DND-41 (cell line): ENCODE measurements around the gene ATG16L2.

Source experiments
- ATAC-seq: fragments of 200-7000 bp; cut with Tn5 transposase; 3 replicates; pipeline ENCODE4 v1.9.1; 2021; ENCODE audit warnings: low read depth; ENCODE audit not compliant: insufficient read depth
- DNase-seq: peaks from one replicate; pipeline ENCODE4 v3.0.0-alpha.2; 2020
- H2AFZ ChIP-seq: 2 replicates; pipeline ENCODE4 v1.6.0; 2012; ENCODE audit warnings: low read depth, low read length
- H3K27ac ChIP-seq: 2 replicates; pipeline ENCODE4 v1.5.1; 2012; ENCODE audit warnings: low read length, inconsistent platforms
- H3K27me3 ChIP-seq: fragments of 200-600 bp; sonication (generic); 2 replicates; pipeline ENCODE4 v1.6.0; 2012; ENCODE audit warnings: low read length, mild to moderate bottlenecking, inconsistent platforms; ENCODE audit not compliant: insufficient read depth, poor library complexity
- H3K36me3 ChIP-seq: 2 replicates; pipeline ENCODE4 v1.5.1; 2012; ENCODE audit warnings: low read length, inconsistent platforms; ENCODE audit not compliant: insufficient read depth
- H3K4me1 ChIP-seq: 2 replicates; pipeline ENCODE4 v1.5.1; 2012; ENCODE audit warnings: mild to moderate bottlenecking, low read length; ENCODE audit not compliant: insufficient read depth
- H3K4me2 ChIP-seq: 2 replicates; pipeline ENCODE4 v1.6.0; 2012; ENCODE audit warnings: mild to moderate bottlenecking, moderate library complexity, low read length, inconsistent platforms; ENCODE audit not compliant: insufficient read depth
- H3K4me3 ChIP-seq, 2 experiments: fragments of 200-600 bp in 1 of 2; shearing (Covaris generic) in 1 of 2; 2 replicates each; pipeline ENCODE4 v1.5.1; 2012 to 2016; ENCODE audit warnings: inconsistent platforms in 2 of 2, low read length in 2 of 2, mild to moderate bottlenecking in 2 of 2, low read depth in 1 of 2, moderate library complexity in 1 of 2
- H3K79me2 ChIP-seq: 2 replicates; pipeline ENCODE4 v1.6.0; 2012; ENCODE audit warnings: low read length, inconsistent platforms; ENCODE audit not compliant: insufficient read depth
- H3K9ac ChIP-seq: 2 replicates; pipeline ENCODE4 v1.6.0; 2012; ENCODE audit warnings: low read depth, mild to moderate bottlenecking, inconsistent platforms, low read length, moderate library complexity
- H3K9me3 ChIP-seq: 2 replicates; pipeline ENCODE4 v1.5.1; 2012; ENCODE audit warnings: low read length, moderate library complexity, mild to moderate bottlenecking, inconsistent platforms; ENCODE audit not compliant: insufficient read depth, severe bottlenecking
- H4K20me1 ChIP-seq: 2 replicates; pipeline ENCODE4 v1.6.0; 2012; ENCODE audit warnings: low read length; ENCODE audit not compliant: insufficient read depth
- CTCF ChIP-seq: IDR thresholded peaks from 2 replicates; pipeline ENCODE4 v1.5.1; 2012; ENCODE audit warnings: borderline replicate concordance, low read length, moderate library complexity, mild to moderate bottlenecking; ENCODE audit not compliant: poor library complexity, severe bottlenecking; ENCODE audit errors: extremely low read depth
- EZH2 ChIP-seq: IDR thresholded peaks from 3 replicates; pipeline ENCODE4 v1.6.1; 2012; ENCODE audit warnings: borderline replicate concordance, low read depth, mild to moderate bottlenecking, moderate library complexity, low read length, inconsistent platforms; ENCODE audit not compliant: severe bottlenecking

Gene ATG16L2

GRCh38 chr11:72844356-72844755 is 30.1 kb downstream of the ATG16L2 start:
- Histone ChIP-seq H3K27me3 (no peaks in the 10 kb centered on the region), H3K4me3 (no peak overlapping the region), H4K20me1 (no peaks in the 10 kb centered on the region), H3K4me1 (no peaks in the 10 kb centered on the region), H3K4me2 (no peak overlapping the region), H2AFZ (no peak overlapping the region), H3K36me3 (peaks cover 56% of the 10 kb centered on the region), H3K27ac (no peak overlapping the region), H3K9ac (no peak overlapping the region), H3K9me3 (no peaks in the 10 kb centered on the region), H3K79me2 (no peaks in the 10 kb centered on the region)
- DNase-seq (no peak), ATAC-seq (no peak)
- TF ChIP-seq CTCF (no peak), EZH2 (no peak)

GRCh38 chr11:72848846-72849466 is 34.7 kb downstream of the ATG16L2 start:
- no peaks in the 10 kb centered on the region for H3K4me1 ChIP-seq
- no peaks in the 10 kb centered on the region for H4K20me1 ChIP-seq
- TF ChIP-seq EZH2 (no peak), CTCF (peak; percentile 93)
- H3K9me3 ChIP-seq = no peaks in the 10 kb centered on the region
- no peaks in the 10 kb centered on the region for H3K79me2 ChIP-seq
- no peak overlapping the region for H3K27ac ChIP-seq
- H2AFZ ChIP-seq = no peak overlapping the region
- H3K4me3 ChIP-seq = no peak overlapping the region
- peaks cover 19% of the 10 kb centered on the region for H3K36me3 ChIP-seq
- DNase-seq (peak; percentile 64), ATAC-seq (peak; percentile 83)
- H3K27me3 ChIP-seq = no peaks in the 10 kb centered on the region
- H3K4me2 ChIP-seq = no peak overlapping the region
- H3K9ac ChIP-seq = no peak overlapping the region

GRCh38 chr11:72850832-72851231 is 36.6 kb downstream of the ATG16L2 start:
- no peak overlapping the region for H3K4me3 ChIP-seq
- no peaks in the 10 kb centered on the region for H3K9me3 ChIP-seq
- ATAC-seq = no peak
- no peak overlapping the region for H3K27ac ChIP-seq
- H3K27me3 ChIP-seq = no peaks in the 10 kb centered on the region
- no peak overlapping the region for H3K9ac ChIP-seq
- H4K20me1 ChIP-seq = no peaks in the 10 kb centered on the region
- no peak for DNase-seq
- peaks cover 14% of the 10 kb centered on the region; the same call in 1 of the 2 replicates for H3K36me3 ChIP-seq
- no peaks in the 10 kb centered on the region for H3K4me1 ChIP-seq
- H2AFZ ChIP-seq = no peak overlapping the region
- H3K79me2 ChIP-seq = no peaks in the 10 kb centered on the region
- TF ChIP-seq EZH2 = no peak
- no peak for TF ChIP-seq CTCF
- H3K4me2 ChIP-seq = no peak overlapping the region
